ENCODE data around the gene PIAS1. TPM values are rescaled to one million over a fixed set of nuclear protein-coding genes. Genes with fewer than 3 reads are reported as not detected.
"Not testable (repeated sequence)": the region's sequence is repeated elsewhere in the genome, so short reads cannot be mapped to it uniquely, and the experiment has no call there.

The PIAS1 gene
- total RNA-seq, 2 experiments from 2014 or later, result 44.1 to 59.0 TPM

- Histone ChIP-seq H3K4me1 (ENCODE audit: insufficient read depth, low read length, poor library complexity, severe bottlenecking) (peaks cover 48% of the 10 kb centered on the region), H3K36me3 (ENCODE audit: insufficient read depth, low read length) (peaks cover 20% of the 10 kb centered on the region), H3K4me3 (ENCODE audit: low read depth, low read length, poor library complexity, severe bottlenecking) (peak overlapping the region; percentile 88), H2AFZ (ENCODE audit: low read length) (no peak overlapping the region), H3K79me2 (ENCODE audit: insufficient read depth, low read depth, low read length) (peaks cover 69% of the 10 kb centered on the region), H3K27ac (ENCODE audit: low read depth, low read length, poor library complexity, severe bottlenecking) (peak overlapping the region; percentile 72), H3K9me3 (ENCODE audit: low read length) (no peaks in the 10 kb centered on the region), H3K9me2 (ENCODE audit: insufficient read depth, low read length) (no peaks in the 10 kb centered on the region), H4K20me1 (ENCODE audit: insufficient read depth, low read length) (peaks cover 27% of the 10 kb centered on the region), H3K4me2 (ENCODE audit: low read length) (peak overlapping the region; percentile 94)
- DNase-seq (ENCODE audit: low spot score), result no peak
- no TSS peak for BruUV-seq (replicated peaks)
- intact Hi-C loops (cut with micrococcal nuclease; ENCODE audit: unreplicated experiment), result loop anchor here (5.0 to 10.0 kb wide), 2 partner anchors 41 to 271 kb away; no protein-coding TSS in a partner anchor
- CTCF ChIA-PET (ENCODE audit: unreplicated experiment), result no interaction called here
- POLR2A ChIA-PET, result interaction anchor here (0.6 to 1.6 kb wide), 5 partner anchors 11 to 219 kb away, joined by 3 to 4 read pairs (median 3); no protein-coding TSS in a partner anchor
- TF ChIP-seq CTCF (conservative IDR thresholded peaks at IDR 0.05; ENCODE audit: low read length) (no peak), EZH2phosphoT487 (IDR thresholded peaks at IDR 0.05; ENCODE audit: borderline replicate concordance, low read depth, low read length) (no peak)
Measured at GRCh38 chr15:68056097-68056865, 2.2 kb downstream of the PIAS1 start.

GRCh38 chr15:68057034-68057433 lies 2.9 kb downstream of the PIAS1 start:
- no peak for DNase-seq (ENCODE audit: low spot score)
- H3K4me3 ChIP-seq (ENCODE audit: low read depth, low read length, poor library complexity, severe bottlenecking), result peak overlapping the region; percentile 88
- peaks cover 50% of the 10 kb centered on the region for H3K4me1 ChIP-seq (ENCODE audit: insufficient read depth, low read length, poor library complexity, severe bottlenecking)
- intact Hi-C loops (cut with micrococcal nuclease; ENCODE audit: unreplicated experiment), result loop anchor here (5.0 to 10.0 kb wide), 2 partner anchors 40 to 272 kb away; no protein-coding TSS in a partner anchor
- H2AFZ ChIP-seq (ENCODE audit: low read length), result no peak overlapping the region
- TF ChIP-seq EZH2phosphoT487 (IDR thresholded peaks at IDR 0.05; ENCODE audit: borderline replicate concordance, low read depth, low read length) (no peak), CTCF (conservative IDR thresholded peaks at IDR 0.05; ENCODE audit: low read length) (no peak)
- BruUV-seq (replicated peaks), result no TSS peak
- POLR2A ChIA-PET, result interaction anchor here (0.6 to 1.6 kb wide), 4 partner anchors 11 to 226 kb away, joined by 3 read pairs; no protein-coding TSS in a partner anchor
- CTCF ChIA-PET (ENCODE audit: unreplicated experiment), result no interaction called here
- no peak overlapping the region for H3K27ac ChIP-seq (ENCODE audit: low read depth, low read length, poor library complexity, severe bottlenecking)
- peaks cover 27% of the 10 kb centered on the region for H3K36me3 ChIP-seq (ENCODE audit: insufficient read depth, low read length)
- peak overlapping the region; percentile 94 for H3K4me2 ChIP-seq (ENCODE audit: low read length)
- peaks cover 31% of the 10 kb centered on the region for H4K20me1 ChIP-seq (ENCODE audit: insufficient read depth, low read length)
- no peaks in the 10 kb centered on the region for H3K9me2 ChIP-seq (ENCODE audit: insufficient read depth, low read length)
- H3K79me2 ChIP-seq (ENCODE audit: insufficient read depth, low read depth, low read length), result peaks cover 77% of the 10 kb centered on the region
- H3K9me3 ChIP-seq (ENCODE audit: low read length), result no peaks in the 10 kb centered on the region

GRCh38 chr15:68057758-68058157 lies 3.6 kb downstream of the PIAS1 start:
- Histone ChIP-seq H3K4me2 (ENCODE audit: low read length) (peak overlapping the region; percentile 94), H3K79me2 (ENCODE audit: insufficient read depth, low read depth, low read length) (peaks cover 84% of the 10 kb centered on the region), H3K36me3 (ENCODE audit: insufficient read depth, low read length) (peaks cover 28% of the 10 kb centered on the region), H3K27ac (ENCODE audit: low read depth, low read length, poor library complexity, severe bottlenecking) (no peak overlapping the region), H4K20me1 (ENCODE audit: insufficient read depth, low read length) (peaks cover 38% of the 10 kb centered on the region), H3K9me3 (ENCODE audit: low read length) (no peaks in the 10 kb centered on the region), H3K4me1 (ENCODE audit: insufficient read depth, low read length, poor library complexity, severe bottlenecking) (peaks cover 51% of the 10 kb centered on the region), H3K9me2 (ENCODE audit: insufficient read depth, low read length) (no peaks in the 10 kb centered on the region), H3K4me3 (ENCODE audit: low read depth, low read length, poor library complexity, severe bottlenecking) (peak overlapping the region; percentile 8), H2AFZ (ENCODE audit: low read length) (no peak overlapping the region)
- CTCF ChIA-PET (ENCODE audit: unreplicated experiment), result no interaction called here
- intact Hi-C loops (cut with micrococcal nuclease; ENCODE audit: unreplicated experiment), result loop anchor here (5.0 to 10.0 kb wide), 2 partner anchors 40 to 273 kb away; no protein-coding TSS in a partner anchor
- TF ChIP-seq CTCF (conservative IDR thresholded peaks at IDR 0.05; ENCODE audit: low read length), result no peak
- TF ChIP-seq EZH2phosphoT487 (IDR thresholded peaks at IDR 0.05; ENCODE audit: borderline replicate concordance, low read depth, low read length), result no peak
- POLR2A ChIA-PET, result interaction anchor here (0.6 to 0.7 kb wide), 2 partner anchors 16 to 225 kb away, joined by 3 read pairs; no protein-coding TSS in a partner anchor
- DNase-seq (ENCODE audit: low spot score), result no peak
- BruUV-seq (replicated peaks), result no TSS peak

- H3K9me3 ChIP-seq (ENCODE audit: low read length); H2AFZ ChIP-seq (ENCODE audit: low read length); H3K4me3 ChIP-seq (ENCODE audit: low read depth, low read length, poor library complexity, severe bottlenecking); POLR2A ChIA-PET; BruUV-seq (replicated peaks); H3K9me2 ChIP-seq (ENCODE audit: insufficient read depth, low read length); CTCF ChIA-PET (ENCODE audit: unreplicated experiment); H3K4me2 ChIP-seq (ENCODE audit: low read length); DNase-seq (ENCODE audit: low spot score); H3K27ac ChIP-seq (ENCODE audit: low read depth, low read length, poor library complexity, severe bottlenecking): not testable (repeated sequence)
- Histone ChIP-seq H4K20me1 (ENCODE audit: insufficient read depth, low read length) (peaks cover 43% of the 10 kb centered on the region), H3K79me2 (ENCODE audit: insufficient read depth, low read depth, low read length) (peaks cover 96% of the 10 kb centered on the region), H3K4me1 (ENCODE audit: insufficient read depth, low read length, poor library complexity, severe bottlenecking) (peaks cover 45% of the 10 kb centered on the region), H3K36me3 (ENCODE audit: insufficient read depth, low read length) (peaks cover 28% of the 10 kb centered on the region)
- intact Hi-C loops (cut with micrococcal nuclease; ENCODE audit: unreplicated experiment), result loop anchor here (5.0 to 10.0 kb wide), 2 partner anchors 38 to 274 kb away; no protein-coding TSS in a partner anchor
Measured at GRCh38 chr15:68058970-68059369, 4.9 kb downstream of the PIAS1 start.
